ENCODE results near the gene FN3KRP.

- TF ChIP-seq BACH1 (IDR thresholded peaks at IDR 0.05; ENCODE audit: borderline replicate concordance) (no peak), RAD21 (IDR thresholded peaks at IDR 0.05; ENCODE audit: insufficient read depth, low read depth, low read length) (no peak), USF1 (IDR thresholded peaks at IDR 0.05; ENCODE audit: borderline replicate concordance, extremely low read length, insufficient read depth, low read depth, low read length) (no peak)
- TF ChIP-seq, protein P1, sequence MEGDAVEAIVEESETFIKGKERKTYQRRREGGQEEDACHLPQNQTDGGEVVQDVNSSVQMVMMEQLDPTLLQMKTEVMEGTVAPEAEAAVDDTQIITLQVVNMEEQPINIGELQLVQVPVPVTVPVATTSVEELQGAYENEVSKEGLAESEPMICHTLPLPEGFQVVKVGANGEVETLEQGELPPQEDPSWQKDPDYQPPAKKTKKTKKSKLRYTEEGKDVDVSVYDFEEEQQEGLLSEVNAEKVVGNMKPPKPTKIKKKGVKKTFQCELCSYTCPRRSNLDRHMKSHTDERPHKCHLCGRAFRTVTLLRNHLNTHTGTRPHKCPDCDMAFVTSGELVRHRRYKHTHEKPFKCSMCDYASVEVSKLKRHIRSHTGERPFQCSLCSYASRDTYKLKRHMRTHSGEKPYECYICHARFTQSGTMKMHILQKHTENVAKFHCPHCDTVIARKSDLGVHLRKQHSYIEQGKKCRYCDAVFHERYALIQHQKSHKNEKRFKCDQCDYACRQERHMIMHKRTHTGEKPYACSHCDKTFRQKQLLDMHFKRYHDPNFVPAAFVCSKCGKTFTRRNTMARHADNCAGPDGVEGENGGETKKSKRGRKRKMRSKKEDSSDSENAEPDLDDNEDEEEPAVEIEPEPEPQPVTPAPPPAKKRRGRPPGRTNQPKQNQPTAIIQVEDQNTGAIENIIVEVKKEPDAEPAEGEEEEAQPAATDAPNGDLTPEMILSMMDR (IDR thresholded peaks at IDR 0.05 in 2 of 3, conservative IDR thresholded peaks at IDR 0.05 in 1 of 3; ENCODE audit: control insufficient read depth in 2 of 3, extremely low read depth in 1 of 3, insufficient read depth in 1 of 3, low read depth in 3 of 3, low read length in 3 of 3): no peak
Observed at GRCh38 chr17:82684228-82684841, 32.2 kb upstream of the FN3KRP start.

Measured in GM12878 (cell line).